Sigmoid colon (tissue), 4 donors: ENCODE results near the gene BDKRB2.

ENCODE experiments used
- CTCF ChIP-seq, 4 experiments: fragments of 450-650 bp in 3 of 4; fragments of 200-600 bp in 1 of 4; IDR thresholded peaks; one replicate each; pipeline ENCODE4 v1.5.1; 2016 to 2019; ENCODE audit warnings: antibody characterized with exemption in 4 of 4, mild to moderate bottlenecking in 3 of 4, moderate library complexity in 2 of 4
- EP300 ChIP-seq, 4 donors: sonication (generic); formaldehyde crosslinking; IDR thresholded peaks; one replicate each; pipeline ENCODE4 v1.6.1; 2017; ENCODE audit warnings: antibody characterized with exemption in 4 of 4
- POLR2A ChIP-seq, 2 donors: fragments of 450-650 bp; IDR thresholded peaks; one replicate each; pipeline ENCODE4 v1.6.1; 2016; ENCODE audit warnings: antibody characterized with exemption in 2 of 2, mild to moderate bottlenecking in 2 of 2, moderate library complexity in 2 of 2

GRCh38 chr14:96250485-96250884, 45.8 kb downstream of the BDKRB2 start:
- TF ChIP-seq CTCF (IDR thresholded peaks at IDR 0.05) (no peak), POLR2A (IDR thresholded peaks at IDR 0.05) (no peak), EP300 (IDR thresholded peaks at IDR 0.05) (no peak)
